NCI-H1048 (cell line): Measurements from ENCODE around the gene IMPA2.
"Not testable (repeated sequence)": the region's sequence is repeated elsewhere in the genome, so short reads cannot be mapped to it uniquely, and the experiment has no call there.

ENCODE experiments used
- DNase-seq: peaks from one replicate; lab custom pipeline; 2025; lab: John Stamatoyannopoulos, UW

IMPA2 gene

GRCh38 chr18:11963991-11964484 lies 17.3 kb upstream of the IMPA2 start:
- no peak for DNase-seq

- DNase-seq: no peak
Observed at GRCh38 chr18:11969904-11970835, 11.1 kb upstream of the IMPA2 start.

- not testable (repeated sequence) for DNase-seq
Observed at GRCh38 chr18:11970836-11971226, 10.5 kb upstream of the IMPA2 start.

- DNase-seq: no peak
Observed at GRCh38 chr18:11972371-11973174, 8.7 kb upstream of the IMPA2 start.

GRCh38 chr18:11974741-11975325 lies 6.5 kb upstream of the IMPA2 start:
- no peak for DNase-seq

GRCh38 chr18:11975723-11976122 lies 5.6 kb upstream of the IMPA2 start:
- DNase-seq: no peak

- DNase-seq: no peak
Observed at GRCh38 chr18:11976315-11977152, 4.8 kb upstream of the IMPA2 start.

GRCh38 chr18:11977153-11977466 lies 4.2 kb upstream of the IMPA2 start:
- no peak for DNase-seq

GRCh38 chr18:11978956-11979355 lies 2.4 kb upstream of the IMPA2 start:
- no peak for DNase-seq

- no peak for DNase-seq
Observed at GRCh38 chr18:11980163-11980493, 1.2 kb upstream of the IMPA2 start.

- no peak for DNase-seq
Observed at GRCh38 chr18:11980494-11981191, 664 bp upstream of the IMPA2 start.

GRCh38 chr18:11981543-11982366 lies 448 bp downstream of the IMPA2 start:
- no peak for DNase-seq

GRCh38 chr18:11982981-11983380 lies 1.7 kb downstream of the IMPA2 start:
- no peak for DNase-seq

- no peak for DNase-seq
Observed at GRCh38 chr18:11983592-11983991, 2.3 kb downstream of the IMPA2 start.

- no peak for DNase-seq
Observed at GRCh38 chr18:11984091-11984490, 2.8 kb downstream of the IMPA2 start.

GRCh38 chr18:11985586-11985985 lies 4.3 kb downstream of the IMPA2 start:
- DNase-seq: no peak

GRCh38 chr18:11986061-11986460 lies 4.8 kb downstream of the IMPA2 start:
- no peak for DNase-seq

- no peak for DNase-seq
Observed at GRCh38 chr18:11987527-11987926, 6.2 kb downstream of the IMPA2 start.

- DNase-seq: no peak
Observed at GRCh38 chr18:11989174-11989573, 7.9 kb downstream of the IMPA2 start.

GRCh38 chr18:11989966-11990380 lies 8.7 kb downstream of the IMPA2 start:
- DNase-seq: no peak
